22Rv1 (cell line): ENCODE measurements around the gene BEST4.
A peak's percentile ranks its signal among the peaks of the same experiment; 100 is the strongest.

Experiments
- H3K27ac ChIP-seq: fragments of 450-650 bp; 2 replicates; pipeline ENCODE4 v1.5.1; 2017
- CTCF ChIP-seq: fragments of 450-650 bp; IDR thresholded peaks from 2 replicates; pipeline ENCODE4 v1.5.1; 2017; ENCODE audit warnings: mild to moderate bottlenecking
- ZFX ChIP-seq: fragments of 450-650 bp; IDR thresholded peaks from 2 replicates; pipeline ENCODE4 v1.6.1; 2017; ENCODE audit warnings: antibody characterized with exemption, borderline replicate concordance

The BEST4 gene

GRCh38 chr1:44792736-44793502 is 4.9 kb upstream of the BEST4 start:
- H3K27ac ChIP-seq = peak overlapping the region; percentile 58
- TF ChIP-seq CTCF = no peak
- no peak for TF ChIP-seq ZFX

GRCh38 chr1:44790968-44791801 is 3.2 kb upstream of the BEST4 start:
- no peak overlapping the region for H3K27ac ChIP-seq
- TF ChIP-seq ZFX (no peak), CTCF (no peak)

GRCh38 chr1:44787506-44787905 is 464 bp downstream of the BEST4 start:
- no peak for TF ChIP-seq ZFX
- TF ChIP-seq CTCF = no peak
- no peak overlapping the region for H3K27ac ChIP-seq

- TF ChIP-seq CTCF (no peak), ZFX (no peak)
- no peak overlapping the region for H3K27ac ChIP-seq
Observed at GRCh38 chr1:44786841-44787426, 1.0 kb downstream of the BEST4 start.

- TF ChIP-seq ZFX (no peak), CTCF (peak; percentile 97)
- no peak overlapping the region for H3K27ac ChIP-seq
Observed at GRCh38 chr1:44786138-44786840, 1.7 kb downstream of the BEST4 start.

GRCh38 chr1:44785501-44786137 is 2.4 kb downstream of the BEST4 start:
- TF ChIP-seq ZFX (no peak), CTCF (no peak)
- H3K27ac ChIP-seq = no peak overlapping the region
